Activated CD4-positive, alpha-beta T cell treated with anti-CD3 and anti-CD28 coated beads, Interleukin-2, amount 50 U/mL, for 4 hours (primary cell): ENCODE measurements around the gene DTD2.
"Not testable (repeated sequence)": the region's sequence is repeated elsewhere in the genome, so short reads cannot be mapped to it uniquely, and the experiment has no call there.

Experiments used
- DNase-seq, 2 experiments: peaks; one replicate each; pipeline ENCODE4 v3.0.0-alpha.2; 2020

Gene DTD2

GRCh38 chr14:31456841-31457664 lies at the start of gene DTD2:
Gene DTD2, minus strand, starts transcription at chr14:31457506. Its CDS starts 113 bp downstream, at chr14:31457393.
- DNase-seq, result peak; percentile 89 to 90

GRCh38 chr14:31505411-31505810 lies 48.1 kb upstream of the DTD2 start:
- DNase-seq, result no peak

GRCh38 chr14:31501870-31502269 lies 44.6 kb upstream of the DTD2 start:
- DNase-seq, result no peak

- DNase-seq, result no peak
Observed at GRCh38 chr14:31492759-31493498, 35.6 kb upstream of the DTD2 start.

- DNase-seq, result no peak
Observed at GRCh38 chr14:31489691-31490090, 32.4 kb upstream of the DTD2 start.

GRCh38 chr14:31487886-31488285 lies 30.6 kb upstream of the DTD2 start, which contains the start of gene GPR33:
Gene GPR33, minus strand, starts transcription at chr14:31488039. Its CDS starts 4,074 bp downstream, at chr14:31483965.
- no peak for DNase-seq

GRCh38 chr14:31486764-31487163 lies 29.5 kb upstream of the DTD2 start:
- DNase-seq, result no peak

- DNase-seq, result no peak
Observed at GRCh38 chr14:31484754-31485153, 27.4 kb upstream of the DTD2 start.

GRCh38 chr14:31480156-31480555 lies 22.9 kb upstream of the DTD2 start:
- DNase-seq, result no peak

GRCh38 chr14:31479027-31479426 lies 21.7 kb upstream of the DTD2 start:
- DNase-seq, result no peak

- DNase-seq, result no peak
Observed at GRCh38 chr14:31477248-31477647, 19.9 kb upstream of the DTD2 start.

GRCh38 chr14:31476131-31476866 lies 19.0 kb upstream of the DTD2 start:
- DNase-seq, result no peak

GRCh38 chr14:31466554-31466953 lies 9.2 kb upstream of the DTD2 start:
- no peak for DNase-seq

GRCh38 chr14:31465111-31465510 lies 7.8 kb upstream of the DTD2 start:
- DNase-seq, result no peak

GRCh38 chr14:31462450-31462849 lies 5.1 kb upstream of the DTD2 start:
- DNase-seq, result not testable (repeated sequence)

- no peak for DNase-seq
Observed at GRCh38 chr14:31461545-31461944, 4.2 kb upstream of the DTD2 start.

GRCh38 chr14:31457665-31458659 lies 656 bp upstream of the DTD2 start:
- no peak for DNase-seq

- DNase-seq, result no peak
Observed at GRCh38 chr14:31449971-31450610, 7.2 kb downstream of the DTD2 start.

GRCh38 chr14:31449136-31449535 lies 8.2 kb downstream of the DTD2 start:
- no peak for DNase-seq

- DNase-seq, result no peak
Observed at GRCh38 chr14:31445703-31446102, 11.6 kb downstream of the DTD2 start.

- no peak for DNase-seq
Observed at GRCh38 chr14:31442284-31442683, 15.0 kb downstream of the DTD2 start.
